ENCODE data around the gene COL4A6. TPM values are rescaled to one million over a fixed set of nuclear protein-coding genes. Genes with fewer than 3 reads are reported as not detected.

COL4A6 gene
- total RNA-seq, 1 experiment from 2014 or later: 0.46 TPM

DNA sequence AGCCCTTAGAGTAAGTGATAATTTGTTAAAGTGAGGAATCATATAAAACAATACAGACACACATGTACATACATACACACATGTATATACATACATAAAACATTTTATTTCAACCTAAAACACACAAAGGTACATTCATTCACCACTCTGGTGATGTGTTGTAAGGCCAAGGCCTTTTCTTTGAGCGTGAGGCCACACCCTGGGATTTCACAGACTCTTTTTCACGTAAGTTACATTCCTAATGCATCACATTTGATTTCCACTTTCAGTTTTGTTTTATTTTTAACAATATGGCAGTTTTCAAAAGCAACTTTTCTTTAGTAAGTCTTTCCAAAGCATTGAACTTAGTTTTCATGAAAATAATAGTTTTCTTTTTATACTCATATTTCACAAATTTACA, 170.7 kb downstream of the COL4A6 start:
- DNase-seq: no peak
- no peaks in the 10 kb centered on the region for H3K27me3 ChIP-seq

GRCh38 chrX:108264376-108264775, 173.8 kb downstream of the COL4A6 start:
- Histone ChIP-seq H3K27me3 (no peaks in the 10 kb centered on the region), H3K9me3 (no peaks in the 10 kb centered on the region), H3K36me3 (no peaks in the 10 kb centered on the region), H3K4me3 (no peak overlapping the region)
- no peak for DNase-seq

More for the DNA sequence above, 170.7 kb downstream of the COL4A6 start:
- Histone ChIP-seq H3K4me3 (no peak overlapping the region), H3K9me3 (no peaks in the 10 kb centered on the region), H3K36me3 (no peaks in the 10 kb centered on the region)

- Histone ChIP-seq H3K27me3 (no peaks in the 10 kb centered on the region), H3K36me3 (no peaks in the 10 kb centered on the region), H3K4me3 (no peak overlapping the region), H3K9me3 (no peaks in the 10 kb centered on the region)
- DNase-seq: peak; percentile 17
Observed at GRCh38 chrX:108261549-108262203, 176.5 kb downstream of the COL4A6 start.

DNA sequence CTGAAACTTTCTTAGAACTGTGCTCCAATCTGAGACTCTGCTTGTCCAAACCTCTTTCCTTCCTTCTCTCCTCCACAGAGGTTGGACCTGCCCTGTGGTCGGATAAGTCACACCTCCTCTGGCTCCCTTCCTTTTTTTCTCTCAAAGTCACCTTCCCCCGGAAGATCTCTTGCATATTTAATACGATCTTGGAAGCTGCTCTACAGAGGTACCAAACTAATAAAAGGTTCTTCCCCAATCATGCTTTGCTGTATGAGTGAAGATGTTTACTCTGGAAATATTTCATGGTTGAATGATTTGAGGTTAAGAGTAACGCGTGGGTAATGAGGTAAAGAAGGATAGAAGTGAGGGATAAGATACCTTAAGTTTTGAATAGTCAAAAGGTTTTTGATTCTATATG, 180.7 kb downstream of the COL4A6 start:
- H3K4me3 ChIP-seq: no peak overlapping the region
- H3K36me3 ChIP-seq: no peaks in the 10 kb centered on the region
- H3K9me3 ChIP-seq: no peaks in the 10 kb centered on the region
- no peak for DNase-seq
- no peaks in the 10 kb centered on the region for H3K27me3 ChIP-seq

GRCh38 chrX:108254636-108255035, 183.6 kb downstream of the COL4A6 start:
- H3K4me3 ChIP-seq: no peak overlapping the region
- no peaks in the 10 kb centered on the region for H3K36me3 ChIP-seq
- no peaks in the 10 kb centered on the region for H3K27me3 ChIP-seq
- no peak for DNase-seq
- H3K9me3 ChIP-seq: no peaks in the 10 kb centered on the region

DNA sequence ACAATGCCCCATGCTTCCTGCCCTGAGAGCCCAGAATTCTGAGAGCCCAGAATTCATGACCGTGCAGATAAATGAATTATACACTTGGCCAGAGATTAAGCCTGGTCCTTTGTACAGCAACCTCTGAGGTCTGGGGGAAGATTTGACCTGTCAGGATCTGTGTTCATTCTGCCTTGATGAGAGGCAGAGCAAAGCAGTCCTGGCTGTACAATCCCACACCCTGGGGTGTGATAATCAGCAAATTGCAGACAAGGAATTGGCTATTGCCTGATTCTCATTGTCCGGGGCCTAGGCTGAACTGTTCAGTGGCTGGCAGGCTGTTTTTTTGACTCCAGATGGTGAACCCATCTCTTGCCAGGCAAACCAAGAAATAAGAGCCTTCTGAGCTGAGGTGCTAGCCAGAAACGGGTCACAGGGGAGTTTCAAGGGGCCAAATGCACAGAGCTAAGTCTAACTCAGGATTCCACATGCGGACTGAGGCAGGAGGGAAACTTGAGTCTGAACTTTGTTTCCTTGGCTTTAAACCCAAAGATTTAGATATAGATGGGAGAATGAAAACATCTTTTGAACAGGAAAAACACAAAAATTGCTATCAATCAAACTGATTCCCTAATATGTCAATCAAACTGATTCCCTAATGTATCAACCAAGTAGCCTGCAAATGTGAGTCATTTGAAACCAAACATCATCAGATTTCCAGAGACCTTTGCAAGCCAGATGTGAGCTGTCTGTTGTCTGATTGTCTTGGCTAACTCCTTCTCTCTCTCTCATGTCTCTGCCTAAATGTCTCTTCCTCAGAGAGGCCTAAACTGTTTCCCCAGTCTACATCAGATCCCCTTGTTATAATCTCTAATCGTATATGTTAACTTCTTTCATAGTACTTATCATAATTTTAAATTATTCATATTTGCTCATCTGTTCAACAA, 187.3 kb downstream of the COL4A6 start:
- Histone ChIP-seq H3K36me3 (no peaks in the 10 kb centered on the region), H3K9me3 (no peaks in the 10 kb centered on the region), H3K27me3 (no peaks in the 10 kb centered on the region), H3K4me3 (no peak overlapping the region)
- DNase-seq: no peak

DNA sequence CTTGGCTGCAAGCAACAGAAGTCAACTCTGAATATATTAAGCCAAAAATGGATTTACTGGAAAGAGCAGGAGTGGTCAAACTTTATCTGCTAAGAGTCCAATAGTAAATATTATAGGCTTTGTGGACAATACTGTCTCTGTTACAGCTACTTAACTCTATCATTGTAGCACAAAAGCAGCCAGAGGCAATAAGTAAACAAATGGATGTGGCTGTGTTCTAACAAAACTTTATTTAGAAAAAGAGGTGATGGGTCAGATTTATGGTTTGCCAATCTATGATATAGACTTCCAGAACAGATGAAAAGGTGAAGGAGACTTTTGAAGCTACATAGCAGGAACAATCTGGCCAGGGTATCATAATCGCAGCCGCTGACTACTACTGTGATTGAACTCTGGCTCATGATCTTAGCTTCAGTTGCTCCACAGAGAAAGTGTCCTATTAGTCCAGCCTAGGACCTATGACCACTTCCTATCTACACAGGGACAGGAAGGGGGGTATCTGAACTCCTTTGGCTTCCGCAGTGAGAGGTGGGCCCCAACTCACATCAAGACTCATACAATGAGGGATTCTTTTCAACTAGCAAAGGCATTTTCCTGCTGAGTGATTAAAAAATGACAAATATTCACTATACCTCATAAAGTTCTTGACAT, 191.8 kb downstream of the COL4A6 start:
- no peak for DNase-seq
- Histone ChIP-seq H3K4me3 (no peak overlapping the region), H3K9me3 (no peaks in the 10 kb centered on the region), H3K27me3 (no peaks in the 10 kb centered on the region), H3K36me3 (no peaks in the 10 kb centered on the region)

DNA sequence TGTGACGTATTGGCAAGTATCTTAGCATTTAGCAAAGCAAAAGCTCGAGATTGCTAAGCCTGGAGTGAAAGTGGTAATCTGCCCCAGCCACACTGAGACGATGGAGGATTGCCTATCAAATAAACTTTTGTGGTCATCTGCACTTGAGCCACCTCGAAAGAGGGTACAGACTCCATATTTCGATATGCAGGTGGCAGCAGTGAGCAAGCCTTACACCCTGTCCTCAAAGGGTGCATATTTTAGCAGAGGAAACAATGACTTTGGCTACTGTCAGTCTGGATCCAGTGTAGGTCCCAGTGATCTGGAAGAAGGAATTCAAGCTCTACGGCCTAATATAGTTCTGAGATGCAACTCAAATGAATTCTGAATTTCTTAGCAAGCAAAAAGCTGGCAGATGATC, 192.8 kb downstream of the COL4A6 start:
- Histone ChIP-seq H3K9me3 (no peaks in the 10 kb centered on the region), H3K27me3 (no peaks in the 10 kb centered on the region), H3K4me3 (no peak overlapping the region), H3K36me3 (no peaks in the 10 kb centered on the region)
- no peak for DNase-seq

GRCh38 chrX:108235986-108236385, 202.2 kb downstream of the COL4A6 start:
- H3K4me3 ChIP-seq: no peak overlapping the region
- no peak for DNase-seq
- no peaks in the 10 kb centered on the region for H3K27me3 ChIP-seq
- H3K36me3 ChIP-seq: no peaks in the 10 kb centered on the region
- no peaks in the 10 kb centered on the region for H3K9me3 ChIP-seq

GRCh38 chrX:108230574-108230973, 207.6 kb downstream of the COL4A6 start:
- Histone ChIP-seq H3K9me3 (no peaks in the 10 kb centered on the region), H3K27me3 (no peaks in the 10 kb centered on the region), H3K4me3 (no peak overlapping the region), H3K36me3 (no peaks in the 10 kb centered on the region)
- DNase-seq: no peak

DNA sequence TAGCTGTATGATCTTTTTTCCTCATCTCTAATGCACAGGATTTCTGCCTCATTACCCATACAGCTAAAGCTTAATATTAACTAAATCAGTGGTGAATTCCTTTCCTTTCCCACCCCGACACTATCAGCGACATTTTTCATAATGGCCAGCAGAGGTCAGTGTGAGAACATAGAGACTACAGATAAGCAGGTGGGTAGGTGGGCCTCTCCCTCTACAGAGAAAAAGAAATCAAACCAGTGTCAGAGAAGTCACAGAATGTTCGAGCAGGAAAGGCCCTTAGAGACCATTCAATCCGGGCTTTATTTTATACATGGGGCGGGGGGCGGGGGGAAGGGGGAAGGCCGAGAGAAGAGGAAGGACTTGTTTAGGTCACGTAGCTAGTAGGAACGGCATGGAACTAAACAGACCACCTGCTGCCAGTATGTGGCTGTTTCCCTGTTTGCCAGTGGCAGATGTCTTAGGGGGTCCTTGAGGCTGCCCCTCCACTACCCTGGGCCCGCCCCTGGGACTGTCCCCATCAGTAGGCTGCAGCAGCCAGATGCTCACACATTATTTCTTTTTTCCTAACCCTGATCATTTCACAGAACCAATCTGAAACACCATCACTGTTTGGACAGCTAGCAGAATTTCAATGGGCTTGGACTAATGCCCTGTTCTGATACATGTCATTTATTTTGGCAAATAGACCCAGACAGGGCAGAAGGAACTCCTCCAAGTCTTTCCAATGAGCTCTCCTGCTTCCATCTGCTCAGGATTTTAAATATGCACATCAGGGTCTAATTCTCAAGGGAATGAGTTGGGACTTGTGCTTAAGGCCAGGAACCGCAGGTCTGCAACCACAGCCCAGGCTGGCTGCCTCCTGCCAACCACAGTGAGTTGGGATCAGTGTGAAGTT, 213.2 kb downstream of the COL4A6 start:
- H3K9me3 ChIP-seq: no peaks in the 10 kb centered on the region
- H3K4me3 ChIP-seq: no peak overlapping the region
- H3K36me3 ChIP-seq: no peaks in the 10 kb centered on the region
- no peaks in the 10 kb centered on the region for H3K27me3 ChIP-seq
- DNase-seq: no peak

GRCh38 chrX:108224218-108224617, 214.0 kb downstream of the COL4A6 start:
- H3K36me3 ChIP-seq: no peaks in the 10 kb centered on the region
- no peaks in the 10 kb centered on the region for H3K9me3 ChIP-seq
- no peaks in the 10 kb centered on the region for H3K27me3 ChIP-seq
- no peak for DNase-seq
- H3K4me3 ChIP-seq: no peak overlapping the region

GRCh38 chrX:108223585-108223984, 214.6 kb downstream of the COL4A6 start:
- Histone ChIP-seq H3K27me3 (no peaks in the 10 kb centered on the region), H3K36me3 (no peaks in the 10 kb centered on the region), H3K4me3 (no peak overlapping the region), H3K9me3 (no peaks in the 10 kb centered on the region)
- DNase-seq: no peak

DNA sequence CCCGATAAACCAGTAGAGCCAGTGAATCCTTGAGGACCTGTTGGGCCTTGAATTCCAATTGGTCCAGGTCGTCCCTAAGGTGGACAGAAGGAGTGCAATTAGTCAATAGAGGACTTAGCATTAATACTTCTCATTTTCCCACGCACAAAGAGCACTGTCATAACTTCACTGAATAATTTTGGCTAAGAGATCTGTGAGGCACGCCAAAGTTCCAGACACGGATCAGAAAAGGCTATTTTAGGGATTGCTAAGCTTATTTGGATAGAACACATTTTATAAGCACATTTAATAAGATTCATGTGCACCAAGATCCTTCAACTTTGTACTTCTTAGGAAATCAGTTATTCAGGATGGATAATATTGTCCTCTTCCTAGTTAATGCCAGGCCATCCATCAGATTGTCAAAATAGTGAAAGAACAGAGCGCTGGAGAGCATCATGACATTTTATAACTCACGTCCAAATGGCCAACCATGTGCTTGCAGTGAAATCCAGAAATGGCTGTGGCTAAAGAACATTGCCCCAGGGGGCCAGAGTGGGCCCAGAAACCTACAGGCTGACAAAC, 216.8 kb downstream of the COL4A6 start:
- Histone ChIP-seq H3K36me3 (no peaks in the 10 kb centered on the region), H3K27me3 (no peaks in the 10 kb centered on the region), H3K9me3 (no peaks in the 10 kb centered on the region), H3K4me3 (no peak overlapping the region)
- no peak for DNase-seq

DNA sequence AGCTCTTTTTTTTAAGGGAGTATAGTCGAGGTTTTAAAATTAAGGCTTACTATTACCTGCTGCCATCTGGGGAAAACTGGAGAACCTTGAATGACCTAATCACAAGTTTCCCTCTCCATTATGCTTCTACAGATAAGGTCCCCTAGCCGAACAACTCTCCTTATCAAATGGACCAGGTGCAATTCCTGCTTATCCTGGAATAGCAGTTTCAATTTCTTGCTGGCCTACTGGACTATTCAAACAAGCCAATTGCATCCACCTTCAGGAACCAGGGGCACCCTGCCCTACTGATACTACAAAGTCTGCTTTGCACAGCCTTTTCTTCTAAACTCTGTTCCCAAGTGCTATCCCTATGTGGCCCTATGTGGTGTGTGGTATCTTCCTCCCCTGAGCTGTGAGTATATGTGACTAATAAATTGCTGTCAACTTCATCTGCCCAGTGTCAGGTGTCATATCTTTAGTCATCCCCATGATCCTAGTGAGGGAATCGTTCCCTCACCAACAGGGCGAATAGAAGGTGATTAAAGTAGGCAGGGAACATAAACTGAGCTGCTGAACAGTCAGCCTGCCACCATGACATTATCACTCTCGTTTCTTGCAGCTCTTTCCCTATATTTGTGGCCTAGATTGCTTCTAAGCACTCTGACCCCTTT, 218.1 kb downstream of the COL4A6 start:
- no peaks in the 10 kb centered on the region for H3K9me3 ChIP-seq
- no peaks in the 10 kb centered on the region for H3K36me3 ChIP-seq
- no peaks in the 10 kb centered on the region for H3K27me3 ChIP-seq
- no peak for DNase-seq
- no peak overlapping the region for H3K4me3 ChIP-seq

DNA sequence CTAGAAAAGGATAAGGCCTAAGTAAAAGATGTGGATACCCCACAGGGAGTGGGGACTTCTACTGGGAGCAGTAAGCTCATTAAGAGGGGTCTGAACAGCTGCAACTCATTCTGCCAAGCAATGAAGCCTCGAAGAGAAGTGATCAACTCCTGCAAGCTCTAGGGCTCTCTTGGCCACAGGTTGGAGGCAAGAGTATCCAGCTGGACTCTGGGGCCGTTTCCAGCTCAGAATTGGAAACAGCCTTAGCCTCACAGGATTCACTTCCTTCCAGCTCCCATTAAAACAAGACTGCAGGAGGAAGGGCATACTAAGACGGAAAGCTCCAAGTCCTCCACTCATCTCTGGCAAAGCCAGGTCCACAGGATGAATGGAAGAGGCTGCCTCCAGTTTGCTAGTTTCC, 220.3 kb downstream of the COL4A6 start:
- H3K4me3 ChIP-seq: no peak overlapping the region
- peak; percentile 16 for DNase-seq

More for the DNA sequence above, 220.3 kb downstream of the COL4A6 start:
- Histone ChIP-seq H3K27me3 (no peaks in the 10 kb centered on the region), H3K36me3 (no peaks in the 10 kb centered on the region), H3K9me3 (no peaks in the 10 kb centered on the region)
